Mammary epithelial cell (primary cell): ENCODE results near the gene SCUBE1.

ENCODE experiments used
- CTCF ChIP-seq, 2 donors: IDR thresholded peaks in 1 of 2; conservative IDR thresholded peaks in 1 of 2; 2 replicates each; pipeline ENCODE4 v1.5.1; 2011 to 2012; ENCODE audit warnings: inconsistent platforms in 2 of 2, low read length in 2 of 2, mild to moderate bottlenecking in 2 of 2, control low read depth in 1 of 2, low read depth in 1 of 2; ENCODE audit not compliant: insufficient read depth in 1 of 2; ENCODE audit errors: extremely low read depth in 1 of 2
- EZH2 ChIP-seq: IDR thresholded peaks from 2 replicates; pipeline ENCODE4 v1.6.1; 2012; ENCODE audit warnings: low read length, inconsistent platforms, borderline replicate concordance

GRCh38 chr22:43222987-43223386, 120.2 kb downstream of the SCUBE1 start:
- no peak for TF ChIP-seq CTCF (conservative IDR thresholded peaks at IDR 0.05 in 1 of 2, IDR thresholded peaks at IDR 0.05 in 1 of 2; ENCODE audit: extremely low read depth in 1 of 2, insufficient read depth in 1 of 2, low read depth in 1 of 2, low read length in 2 of 2)
- TF ChIP-seq EZH2 = no peak
